LNCAP (cell line): Measurements from ENCODE around the gene FTH1.

ENCODE experiments used
- CTCF ChIP-seq: fragments of 450-650 bp; IDR thresholded peaks from 2 replicates; pipeline ENCODE4 v1.5.1; 2017; ENCODE audit warnings: mild to moderate bottlenecking

FTH1 gene

GRCh38 chr11:61930933-61931332 is 36.5 kb downstream of the FTH1 start:
- TF ChIP-seq CTCF = no peak

GRCh38 chr11:61928606-61929005 is 38.8 kb downstream of the FTH1 start:
- TF ChIP-seq CTCF = no peak

GRCh38 chr11:61927501-61927900 is 39.9 kb downstream of the FTH1 start:
- no peak for TF ChIP-seq CTCF

- TF ChIP-seq CTCF = no peak
Observed at GRCh38 chr11:61926235-61926634, 41.2 kb downstream of the FTH1 start.

GRCh38 chr11:61925736-61926135 is 41.7 kb downstream of the FTH1 start:
- TF ChIP-seq CTCF = no peak

- no peak for TF ChIP-seq CTCF
Observed at GRCh38 chr11:61924064-61924455, 43.4 kb downstream of the FTH1 start.

GRCh38 chr11:61923166-61924063 is 44.0 kb downstream of the FTH1 start:
- no peak for TF ChIP-seq CTCF
